ENCODE results near the gene NCAPD2. TPM values are rescaled to one million over a fixed set of nuclear protein-coding genes. Genes with fewer than 3 reads are reported as not detected.
A peak's percentile ranks its signal among the peaks of the same experiment; 100 is the strongest.
"Not testable (repeated sequence)": the region's sequence is repeated elsewhere in the genome, so short reads cannot be mapped to it uniquely, and the experiment has no call there.

The NCAPD2 gene
- total RNA-seq, 1 donor from 2014 or later = 74.8 TPM

- peak; percentile 74 for DNase-seq (ENCODE audit: low read depth)
- TF ChIP-seq CTCF (conservative IDR thresholded peaks at IDR 0.05; ENCODE audit: low read depth, low read length) = no peak
- H3K4me3 ChIP-seq (ENCODE audit: low read depth, low read length) = peak within 1 kb of the TSS; percentile 83
These were observed 23.3 kb upstream of the NCAPD2 start, which contains the start of gene VAMP1 for GRCh38 chr12:6470375-6471163. TSS of gene VAMP1 (minus strand) at chr12:6470677. CDS start at chr12:6470531, 146 bp downstream.

GRCh38 chr12:6471989-6472360 lies 21.9 kb upstream of the NCAPD2 start:
- no peak overlapping the region for H3K4me3 ChIP-seq (ENCODE audit: low read depth, low read length)
- no peak for TF ChIP-seq CTCF (conservative IDR thresholded peaks at IDR 0.05; ENCODE audit: low read depth, low read length)
- DNase-seq (ENCODE audit: low read depth) = peak; percentile 60

- no peak for DNase-seq (ENCODE audit: low read depth)
- H3K4me3 ChIP-seq (ENCODE audit: low read depth, low read length) = no peak overlapping the region
- no peak for TF ChIP-seq CTCF (conservative IDR thresholded peaks at IDR 0.05; ENCODE audit: low read depth, low read length)
These were observed 21.4 kb upstream of the NCAPD2 start for GRCh38 chr12:6472491-6472890.

- DNase-seq (ENCODE audit: low read depth); H3K4me3 ChIP-seq (ENCODE audit: low read depth, low read length): not testable (repeated sequence)
These were observed 18.5 kb upstream of the NCAPD2 start for GRCh38 chr12:6475233-6475975.

- H3K4me3 ChIP-seq (ENCODE audit: low read depth, low read length) = no peak overlapping the region
- no peak for DNase-seq (ENCODE audit: low read depth)
- TF ChIP-seq CTCF (conservative IDR thresholded peaks at IDR 0.05; ENCODE audit: low read depth, low read length) = no peak
These were observed 17.4 kb upstream of the NCAPD2 start for GRCh38 chr12:6476489-6476888.

- DNase-seq (ENCODE audit: low read depth); H3K4me3 ChIP-seq (ENCODE audit: low read depth, low read length): not testable (repeated sequence)
These were observed 16.1 kb upstream of the NCAPD2 start for GRCh38 chr12:6477601-6478377.

GRCh38 chr12:6478416-6478815 lies 15.5 kb upstream of the NCAPD2 start:
- TF ChIP-seq CTCF (conservative IDR thresholded peaks at IDR 0.05; ENCODE audit: low read depth, low read length) = no peak
- H3K4me3 ChIP-seq (ENCODE audit: low read depth, low read length) = no peak overlapping the region
- no peak for DNase-seq (ENCODE audit: low read depth)

All from epithelial cell of proximal tubule (primary cell).